A172 (cell line): ENCODE results near the gene PPM1M. TPM values are rescaled to one million over a fixed set of nuclear protein-coding genes. Genes with fewer than 3 reads are reported as not detected.
"Not testable (repeated sequence)": the region's sequence is repeated elsewhere in the genome, so short reads cannot be mapped to it uniquely, and the experiment has no call there.

Experiments used
- DNase-seq: peaks from one replicate; pipeline ENCODE4 v3.0.0-alpha.2; 2015; ENCODE audit warnings: low spot score
- total RNA-seq: library from RNA; depleted of rRNA; stranded (reverse); fragments of >200 nt; shearing (Covaris generic); gene quantifications from 2 replicates; pipeline ENCODE4 v1.2.3, GENCODE V29; 2014

The PPM1M gene
- total RNA-seq, 1 experiment from 2014 or later, result 19.5 TPM

- peak; percentile 43 for DNase-seq
Measured at GRCh38 chr3:52277071-52277964, 31.8 kb downstream of the PPM1M start.

GRCh38 chr3:52277972-52278509 lies 32.5 kb downstream of the PPM1M start:
- DNase-seq, result no peak

- DNase-seq, result peak; percentile 73
Measured at GRCh38 chr3:52278510-52279069, 33.0 kb downstream of the PPM1M start, which contains the start of gene WDR82. TSS of gene WDR82 (minus strand) at chr3:52278649. CDS start at chr3:52278361, 288 bp downstream.

GRCh38 chr3:52279596-52279995 lies 34.0 kb downstream of the PPM1M start:
- no peak for DNase-seq

- DNase-seq, result no peak
Measured at GRCh38 chr3:52280050-52280461, 34.5 kb downstream of the PPM1M start.

GRCh38 chr3:52281981-52282801 lies 36.6 kb downstream of the PPM1M start:
- DNase-seq, result peak; percentile 57

GRCh38 chr3:52283306-52283705 lies 37.7 kb downstream of the PPM1M start:
- no peak for DNase-seq

- DNase-seq, result not testable (repeated sequence)
Measured at GRCh38 chr3:52284051-52284450, 38.5 kb downstream of the PPM1M start.

GRCh38 chr3:52286777-52287110 lies 41.2 kb downstream of the PPM1M start:
- DNase-seq, result no peak

GRCh38 chr3:52288674-52289073 lies 43.1 kb downstream of the PPM1M start:
- DNase-seq, result no peak

GRCh38 chr3:52289338-52289746 lies 43.8 kb downstream of the PPM1M start:
- no peak for DNase-seq

- no peak for DNase-seq
Measured at GRCh38 chr3:52289747-52290595, 44.4 kb downstream of the PPM1M start.

GRCh38 chr3:52290596-52291507 lies 45.3 kb downstream of the PPM1M start:
- DNase-seq, result no peak

- DNase-seq, result no peak
Measured at GRCh38 chr3:52291508-52292181, 46.1 kb downstream of the PPM1M start.

GRCh38 chr3:52292247-52293065 lies 46.9 kb downstream of the PPM1M start:
- DNase-seq, result no peak

- no peak for DNase-seq
Measured at GRCh38 chr3:52293491-52294319, 48.1 kb downstream of the PPM1M start.

GRCh38 chr3:52294320-52295150 lies 49.0 kb downstream of the PPM1M start:
- no peak for DNase-seq
